CD14-positive monocyte (primary cell): Measurements from ENCODE around the gene UST. TPM values are rescaled to one million over a fixed set of nuclear protein-coding genes. Genes with fewer than 3 reads are reported as not detected.

ENCODE experiments used
- DNase-seq, 3 donors: peaks; one replicate each; pipeline ENCODE4 v3.0.0-alpha.2; 2011 to 2022
- H2AFZ ChIP-seq: 2 replicates; pipeline ENCODE4 v1.6.0; 2012; ENCODE audit warnings: mild to moderate bottlenecking, low read depth, low read length, inconsistent platforms; ENCODE audit not compliant: insufficient read depth, poor library complexity, severe bottlenecking
- H3K27ac ChIP-seq, 2 donors: 1 replicate in 1 of 2; 2 replicates in 1 of 2; pipeline ENCODE4 v1.5.1; 2012 to 2013; ENCODE audit warnings: low read length in 2 of 2, control low read depth in 1 of 2, inconsistent platforms in 1 of 2, low read depth in 1 of 2, mild to moderate bottlenecking in 1 of 2
- H3K27me3 ChIP-seq, 2 donors: one replicate each; pipeline versions ENCODE4 v1.6.0 to v1.6.1; 2011 to 2013; ENCODE audit warnings: low read length in 2 of 2; ENCODE audit not compliant: control insufficient read depth in 2 of 2, insufficient read depth in 2 of 2
- H3K36me3 ChIP-seq, 2 donors: replicated peaks in 1 of 2; 1 replicate in 1 of 2; 2 replicates in 1 of 2; pipeline versions ENCODE4 v1.5.1 to v1.6.1; 2012 to 2013; ENCODE audit warnings: low read length in 2 of 2, control low read depth in 1 of 2, inconsistent platforms in 1 of 2, mild to moderate bottlenecking in 1 of 2; ENCODE audit not compliant: insufficient read depth in 2 of 2, control insufficient read depth in 1 of 2
- H3K4me1 ChIP-seq, 2 donors: 1 replicate in 1 of 2; 2 replicates in 1 of 2; pipeline versions ENCODE4 v1.5.1 to v1.6.1; 2012 to 2013; ENCODE audit warnings: low read length in 2 of 2, control low read depth in 1 of 2, inconsistent platforms in 1 of 2, mild to moderate bottlenecking in 1 of 2, moderate library complexity in 1 of 2; ENCODE audit not compliant: insufficient read depth in 2 of 2, control insufficient read depth in 1 of 2
- H3K4me2 ChIP-seq: replicated peaks from 2 replicates; pipeline ENCODE3; 2012; ENCODE audit warnings: low read length, moderate library complexity, mild to moderate bottlenecking; ENCODE audit not compliant: poor library complexity, severe bottlenecking; ENCODE audit errors: extremely low read depth
- H3K4me3 ChIP-seq, 3 experiments: fragments of 200-600 bp in 1 of 3; sonication (generic) in 1 of 3; replicated peaks in 1 of 3; 1 replicate in 2 of 3; 2 replicates in 1 of 3; pipeline ENCODE4 v1.5.1; 2011 to 2013; ENCODE audit warnings: low read length in 3 of 3, mild to moderate bottlenecking in 3 of 3, control low read depth in 2 of 3, low read depth in 2 of 3, inconsistent platforms in 1 of 3, moderate library complexity in 1 of 3
- H3K79me2 ChIP-seq: 2 replicates; pipeline ENCODE4 v1.6.0; 2012; ENCODE audit warnings: mild to moderate bottlenecking, control low read depth, inconsistent platforms, low read length, moderate library complexity; ENCODE audit not compliant: insufficient read depth
- H3K9ac ChIP-seq: 2 replicates; pipeline ENCODE4 v1.6.0; 2017; ENCODE audit warnings: low read length, mild to moderate bottlenecking; ENCODE audit not compliant: insufficient read depth, poor library complexity, severe bottlenecking
- H3K9me3 ChIP-seq, 2 donors: replicated peaks in 1 of 2; 1 replicate in 1 of 2; 2 replicates in 1 of 2; pipeline versions ENCODE4 v1.5.1 to v1.6.1; 2012 to 2013; ENCODE audit warnings: low read length in 2 of 2, control low read depth in 1 of 2; ENCODE audit not compliant: control insufficient read depth in 1 of 2, insufficient read depth in 1 of 2
- H4K20me1 ChIP-seq: 2 replicates; pipeline ENCODE4 v1.6.0; 2012; ENCODE audit warnings: mild to moderate bottlenecking, low read length, control low read depth, moderate library complexity; ENCODE audit not compliant: insufficient read depth
- H3K27ac Mint-ChIP-seq, 7 donors: one replicate each; pipeline ENCODE4 v1.8.0; 2020; ENCODE audit warnings: mild to moderate bottlenecking in 7 of 7, mixed read lengths in 7 of 7, moderate library complexity in 6 of 7, inconsistent platforms in 2 of 7
- H3K27me3 Mint-ChIP-seq, 3 donors: one replicate each; pipeline ENCODE4 v1.8.0; 2021 to 2022; ENCODE audit warnings: low read depth in 3 of 3, mild to moderate bottlenecking in 3 of 3, mixed read lengths in 3 of 3, moderate library complexity in 3 of 3, inconsistent platforms in 1 of 3
- H3K36me3 Mint-ChIP-seq, 2 donors: one replicate each; pipeline ENCODE4 v1.8.0; 2020; ENCODE audit warnings: mixed read lengths in 2 of 2, inconsistent platforms in 1 of 2, mild to moderate bottlenecking in 1 of 2
- H3K4me1 Mint-ChIP-seq: one replicate; pipeline ENCODE4 v1.8.0; 2020; ENCODE audit warnings: mild to moderate bottlenecking, mixed read lengths
- H3K4me3 Mint-ChIP-seq, 2 donors: one replicate each; pipeline ENCODE4 v1.8.0; 2020; ENCODE audit warnings: mild to moderate bottlenecking in 2 of 2, mixed read lengths in 2 of 2, moderate library complexity in 1 of 2
- H3K9me3 Mint-ChIP-seq, 7 donors: one replicate each; pipeline ENCODE4 v1.8.0; 2020 to 2022; ENCODE audit warnings: mixed read lengths in 7 of 7, mild to moderate bottlenecking in 6 of 7, moderate library complexity in 6 of 7, inconsistent platforms in 2 of 7
- WGBS: methylation state at CpG from one replicate; pipeline ENCODE4 v1.1.5; 2013; ENCODE audit warnings: missing lambda C conversion rate; ENCODE audit not compliant: insufficient coverage; 5-methylcytosine and 5-hydroxymethylcytosine counted together
- intact Hi-C, 2 donors: fragments of 100-400 bp; cut with micrococcal nuclease; formaldehyde crosslinking; loops; one replicate each; pipeline versions ENCODE4 v1.15.0 to v1.15.1; 2023
- polyA plus RNA-seq, 3 donors: library from polyadenylated mRNA; depleted of rRNA in 1 of 3; unstranded in 2 of 3; stranded (reverse) in 1 of 3; fragments of 300-500 nt in 2 of 3; fragments of >200 nt in 1 of 3; fragmentation: Illumina TruSeq in 2 of 3; gene quantifications; 1 replicate in 2 of 3; 2 replicates in 1 of 3; pipeline ENCODE4 v1.2.3, GENCODE V29; 2012 to 2021
- TF ChIP-seq, protein P1 (sequence below): fragments of 200-600 bp; IDR thresholded peaks from one replicate; pipeline ENCODE4 v1.8.0; 2022; ENCODE audit warnings: antibody characterized with exemption, mild to moderate bottlenecking

Gene UST
- polyA plus RNA-seq, 3 donors, result 0.33 to 0.53 (median 0.48) TPM

DNA sequence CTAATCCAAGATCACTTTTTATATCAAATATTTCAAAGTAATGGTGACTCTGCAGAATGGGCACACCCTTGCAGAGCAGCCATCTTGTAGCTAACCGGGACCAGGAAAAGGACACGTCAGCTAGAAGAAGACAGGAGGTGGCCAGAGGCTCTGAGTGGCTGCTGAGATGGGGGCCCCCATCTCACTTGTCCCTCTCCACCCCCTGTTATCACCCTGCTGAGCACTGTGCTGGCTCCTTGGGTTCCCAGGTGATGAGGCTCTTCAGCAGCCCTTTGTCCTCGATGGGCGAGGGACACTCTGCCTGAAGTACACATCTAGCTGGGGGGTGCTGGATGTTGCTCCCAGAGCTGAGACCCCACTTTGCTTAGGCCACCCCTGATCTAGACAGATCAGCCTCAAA is 126.3 kb downstream of the UST start:
- TF ChIP-seq, protein P1, sequence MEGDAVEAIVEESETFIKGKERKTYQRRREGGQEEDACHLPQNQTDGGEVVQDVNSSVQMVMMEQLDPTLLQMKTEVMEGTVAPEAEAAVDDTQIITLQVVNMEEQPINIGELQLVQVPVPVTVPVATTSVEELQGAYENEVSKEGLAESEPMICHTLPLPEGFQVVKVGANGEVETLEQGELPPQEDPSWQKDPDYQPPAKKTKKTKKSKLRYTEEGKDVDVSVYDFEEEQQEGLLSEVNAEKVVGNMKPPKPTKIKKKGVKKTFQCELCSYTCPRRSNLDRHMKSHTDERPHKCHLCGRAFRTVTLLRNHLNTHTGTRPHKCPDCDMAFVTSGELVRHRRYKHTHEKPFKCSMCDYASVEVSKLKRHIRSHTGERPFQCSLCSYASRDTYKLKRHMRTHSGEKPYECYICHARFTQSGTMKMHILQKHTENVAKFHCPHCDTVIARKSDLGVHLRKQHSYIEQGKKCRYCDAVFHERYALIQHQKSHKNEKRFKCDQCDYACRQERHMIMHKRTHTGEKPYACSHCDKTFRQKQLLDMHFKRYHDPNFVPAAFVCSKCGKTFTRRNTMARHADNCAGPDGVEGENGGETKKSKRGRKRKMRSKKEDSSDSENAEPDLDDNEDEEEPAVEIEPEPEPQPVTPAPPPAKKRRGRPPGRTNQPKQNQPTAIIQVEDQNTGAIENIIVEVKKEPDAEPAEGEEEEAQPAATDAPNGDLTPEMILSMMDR, result no peak
- Histone ChIP-seq H3K9me3 (no peaks in the 10 kb centered on the region), H3K4me2 (no peak overlapping the region), H3K27me3 (no peaks in the 10 kb centered on the region), H3K36me3 (no peaks in the 10 kb centered on the region), H3K9ac (no peak overlapping the region), H3K79me2 (no peaks in the 10 kb centered on the region), H3K27ac (no peak overlapping the region), H2AFZ (no peak overlapping the region), H3K4me1 (no peaks in the 10 kb centered on the region), H4K20me1 (no peaks in the 10 kb centered on the region), H3K4me3 (no peak overlapping the region)
- no peaks in the 10 kb centered on the region for H3K9me3 Mint-ChIP-seq
- H3K27me3 Mint-ChIP-seq, result no peaks in the 10 kb centered on the region
- H3K4me3 Mint-ChIP-seq, result no peak overlapping the region
- intact Hi-C loops, result no loop called here
- no peak for DNase-seq
- no peaks in the 10 kb centered on the region for H3K36me3 Mint-ChIP-seq
- H3K27ac Mint-ChIP-seq, result no peak overlapping the region
- WGBS, result 100% methylated on average over 2 of the region's 4 CpGs
- no peaks in the 10 kb centered on the region for H3K4me1 Mint-ChIP-seq

DNA sequence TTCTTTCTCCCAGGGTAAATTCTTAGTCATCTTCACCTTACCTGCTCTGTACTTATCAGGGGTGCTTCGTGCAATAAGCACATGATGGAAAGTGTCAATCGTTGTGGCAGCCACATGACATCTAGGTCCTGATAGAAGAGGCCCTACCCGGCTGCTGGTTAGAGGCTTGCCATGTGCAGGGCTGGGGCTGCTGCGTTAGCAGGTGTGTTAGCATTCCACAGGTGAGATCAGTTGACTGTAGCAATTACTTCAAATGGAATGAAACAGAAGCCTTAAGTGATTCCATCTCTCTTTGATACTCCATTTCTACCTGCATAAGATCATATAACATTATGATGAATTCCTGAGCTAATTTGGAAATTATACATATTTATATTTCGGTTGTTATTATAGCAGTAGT is 127.0 kb downstream of the UST start:
- H3K4me3 Mint-ChIP-seq, result no peak overlapping the region
- no peak overlapping the region for H3K27ac ChIP-seq
- H3K9ac ChIP-seq, result no peak overlapping the region
- H3K27me3 Mint-ChIP-seq, result no peaks in the 10 kb centered on the region
- intact Hi-C loops, result no loop called here
- H2AFZ ChIP-seq, result no peak overlapping the region
- H3K4me2 ChIP-seq, result no peak overlapping the region
- H3K36me3 ChIP-seq, result no peaks in the 10 kb centered on the region
- no peak for DNase-seq
- no peaks in the 10 kb centered on the region for H3K9me3 ChIP-seq
- H3K79me2 ChIP-seq, result no peaks in the 10 kb centered on the region
- no peaks in the 10 kb centered on the region for H3K4me1 ChIP-seq
- WGBS, result 100% methylated on average over 3 of the region's 5 CpGs
- no peaks in the 10 kb centered on the region for H4K20me1 ChIP-seq
- TF ChIP-seq, protein P1, result no peak
- H3K4me3 ChIP-seq, result no peak overlapping the region
- no peaks in the 10 kb centered on the region for H3K4me1 Mint-ChIP-seq
- no peaks in the 10 kb centered on the region for H3K36me3 Mint-ChIP-seq
- H3K9me3 Mint-ChIP-seq, result no peaks in the 10 kb centered on the region
- peak overlapping the region in 1 of 7 donors; percentile 16 for H3K27ac Mint-ChIP-seq
- no peaks in the 10 kb centered on the region for H3K27me3 ChIP-seq
